ENCODE results near the gene PTGER2. TPM values are rescaled to one million over a fixed set of nuclear protein-coding genes. Genes with fewer than 3 reads are reported as not detected.

Gene PTGER2
- total RNA-seq, 2 donors from 2014 or later = not detected

DNA sequence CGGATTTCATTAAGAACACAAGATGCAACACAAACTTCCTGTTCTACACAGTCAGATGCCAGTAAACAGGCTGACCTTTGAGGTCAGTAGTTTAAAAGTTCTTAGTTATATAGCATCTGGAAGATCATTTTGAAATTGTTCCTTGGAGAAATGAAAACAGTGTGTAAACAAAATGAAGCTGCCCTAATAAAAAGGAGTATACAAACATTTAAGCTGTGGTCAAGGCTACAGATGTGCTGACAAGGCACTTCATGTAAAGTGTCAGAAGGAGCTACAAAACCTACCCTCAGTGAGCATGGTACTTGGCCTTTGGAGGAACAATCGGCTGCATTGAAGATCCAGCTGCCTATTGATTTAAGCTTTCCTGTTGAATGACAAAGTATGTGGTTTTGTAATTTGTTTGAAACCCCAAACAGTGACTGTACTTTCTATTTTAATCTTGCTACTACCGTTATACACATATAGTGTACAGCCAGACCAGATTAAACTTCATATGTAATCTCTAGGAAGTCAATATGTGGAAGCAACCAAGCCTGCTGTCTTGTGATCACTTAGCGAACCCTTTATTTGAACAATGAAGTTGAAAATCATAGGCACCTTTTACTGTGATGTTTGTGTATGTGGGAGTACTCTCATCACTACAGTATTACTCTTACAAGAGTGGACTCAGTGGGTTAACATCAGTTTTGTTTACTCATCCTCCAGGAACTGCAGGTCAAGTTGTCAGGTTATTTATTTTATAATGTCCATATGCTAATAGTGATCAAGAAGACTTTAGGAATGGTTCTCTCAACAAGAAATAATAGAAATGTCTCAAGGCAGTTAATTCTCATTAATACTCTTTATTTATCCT, 13.5 kb downstream of the PTGER2 start:
- Mint-ChIP-seq H3K4me1 (no peaks in the 10 kb centered on the region), H3K27me3 (ENCODE audit: insufficient read depth) (no peaks in the 10 kb centered on the region), H3K36me3 (ENCODE audit: low read depth) (no peaks in the 10 kb centered on the region), H3K9me3 (peaks cover 18% of the 10 kb centered on the region), H3K4me3 (no peak overlapping the region), H3K27ac (no peak overlapping the region)
- no peak overlapping the region for H3K4me3 ChIP-seq (ENCODE audit: low read length)
- 93 to 100% methylated on average over 2 to 4 of the region's 4 CpGs for WGBS, 2 experiments (ENCODE audit: insufficient coverage in 1 of 2, insufficient read length in 1 of 2)
- H3K27ac ChIP-seq (ENCODE audit: low read depth, low read length) = no peak overlapping the region
- H3K4me1 ChIP-seq (ENCODE audit: control insufficient read depth, insufficient read depth, low read length) = no peaks in the 10 kb centered on the region
- H3K9me3 ChIP-seq (ENCODE audit: control insufficient read depth, low read length) = no peaks in the 10 kb centered on the region
- no peaks in the 10 kb centered on the region for H3K27me3 ChIP-seq (ENCODE audit: control insufficient read depth, insufficient read depth, low read length, poor library complexity, severe bottlenecking)
- no peak for DNase-seq
- H3K36me3 ChIP-seq (ENCODE audit: control insufficient read depth, insufficient read depth, low read length) = no peaks in the 10 kb centered on the region
- H3K9ac ChIP-seq (ENCODE audit: extremely low read depth, low read length, poor library complexity, severe bottlenecking) = no peak overlapping the region
- TF ChIP-seq, protein P1, sequence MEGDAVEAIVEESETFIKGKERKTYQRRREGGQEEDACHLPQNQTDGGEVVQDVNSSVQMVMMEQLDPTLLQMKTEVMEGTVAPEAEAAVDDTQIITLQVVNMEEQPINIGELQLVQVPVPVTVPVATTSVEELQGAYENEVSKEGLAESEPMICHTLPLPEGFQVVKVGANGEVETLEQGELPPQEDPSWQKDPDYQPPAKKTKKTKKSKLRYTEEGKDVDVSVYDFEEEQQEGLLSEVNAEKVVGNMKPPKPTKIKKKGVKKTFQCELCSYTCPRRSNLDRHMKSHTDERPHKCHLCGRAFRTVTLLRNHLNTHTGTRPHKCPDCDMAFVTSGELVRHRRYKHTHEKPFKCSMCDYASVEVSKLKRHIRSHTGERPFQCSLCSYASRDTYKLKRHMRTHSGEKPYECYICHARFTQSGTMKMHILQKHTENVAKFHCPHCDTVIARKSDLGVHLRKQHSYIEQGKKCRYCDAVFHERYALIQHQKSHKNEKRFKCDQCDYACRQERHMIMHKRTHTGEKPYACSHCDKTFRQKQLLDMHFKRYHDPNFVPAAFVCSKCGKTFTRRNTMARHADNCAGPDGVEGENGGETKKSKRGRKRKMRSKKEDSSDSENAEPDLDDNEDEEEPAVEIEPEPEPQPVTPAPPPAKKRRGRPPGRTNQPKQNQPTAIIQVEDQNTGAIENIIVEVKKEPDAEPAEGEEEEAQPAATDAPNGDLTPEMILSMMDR (conservative IDR thresholded peaks at IDR 0.05) = no peak

DNA sequence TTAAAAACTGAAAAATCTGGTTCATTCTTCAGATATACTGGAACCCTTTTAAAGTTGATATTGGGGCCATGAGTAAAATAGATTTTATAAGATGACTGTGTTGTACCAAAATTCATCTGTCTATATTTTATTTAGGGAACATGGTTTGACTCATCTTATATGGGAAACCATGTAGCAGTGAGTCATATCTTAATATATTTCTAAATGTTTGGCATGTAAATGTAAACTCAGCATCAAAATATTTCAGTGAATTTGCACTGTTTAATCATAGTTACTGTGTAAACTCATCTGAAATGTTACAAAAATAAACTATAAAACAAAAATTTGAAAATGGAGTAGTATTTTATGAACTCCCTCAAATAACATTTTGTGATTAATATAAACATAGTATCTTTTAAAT, 14.2 kb downstream of the PTGER2 start:
- Histone ChIP-seq H3K36me3 (ENCODE audit: control insufficient read depth, insufficient read depth, low read length) (no peaks in the 10 kb centered on the region), H3K4me1 (ENCODE audit: control insufficient read depth, insufficient read depth, low read length) (no peaks in the 10 kb centered on the region), H3K4me3 (ENCODE audit: low read length) (no peak overlapping the region), H3K9me3 (ENCODE audit: control insufficient read depth, low read length) (no peaks in the 10 kb centered on the region), H3K9ac (ENCODE audit: extremely low read depth, low read length, poor library complexity, severe bottlenecking) (no peak overlapping the region), H3K27me3 (ENCODE audit: control insufficient read depth, insufficient read depth, low read length, poor library complexity, severe bottlenecking) (no peaks in the 10 kb centered on the region), H3K27ac (ENCODE audit: low read depth, low read length) (no peak overlapping the region)
- TF ChIP-seq, protein P1 (conservative IDR thresholded peaks at IDR 0.05) = no peak
- Mint-ChIP-seq H3K4me3 (no peak overlapping the region), H3K27ac (no peak overlapping the region), H3K4me1 (no peaks in the 10 kb centered on the region), H3K36me3 (ENCODE audit: low read depth) (no peaks in the 10 kb centered on the region), H3K9me3 (peaks cover 11% of the 10 kb centered on the region), H3K27me3 (ENCODE audit: insufficient read depth) (no peaks in the 10 kb centered on the region)
- no peak for DNase-seq

DNA sequence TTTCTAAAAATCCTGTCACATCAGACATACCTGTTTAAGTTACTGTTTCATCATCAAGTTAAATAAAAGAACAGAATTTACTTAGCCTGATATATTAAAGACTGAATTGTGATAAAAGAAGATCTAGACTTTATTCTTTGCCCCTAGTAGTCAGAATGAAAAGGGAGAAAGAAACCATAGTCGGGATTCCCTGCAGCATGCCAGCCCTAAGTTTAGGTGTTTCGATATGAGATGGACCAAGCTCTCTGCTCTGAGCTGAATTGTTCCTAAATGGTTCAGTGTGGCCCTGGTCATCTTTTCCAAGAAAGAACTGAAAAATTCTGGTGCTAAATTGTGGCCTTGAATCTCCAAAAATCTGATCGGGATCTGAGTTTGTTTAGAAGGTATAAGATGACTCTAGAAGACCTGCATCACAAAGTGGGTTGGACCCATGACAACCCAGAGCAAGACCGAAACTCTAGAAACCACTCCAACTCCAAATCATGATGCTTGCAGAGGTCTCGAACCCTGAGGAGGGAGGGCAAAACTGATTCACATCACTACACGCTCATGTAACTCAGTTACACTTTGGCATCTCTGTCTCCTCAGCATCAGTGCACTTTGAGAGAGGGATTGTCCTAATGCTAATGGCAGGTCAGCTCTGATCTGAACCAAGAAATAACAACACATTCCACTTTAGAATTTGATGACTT, 15.7 kb downstream of the PTGER2 start:
- Mint-ChIP-seq H3K27ac (no peak overlapping the region), H3K4me1 (no peaks in the 10 kb centered on the region), H3K4me3 (no peak overlapping the region), H3K9me3 (no peaks in the 10 kb centered on the region), H3K36me3 (ENCODE audit: low read depth) (no peaks in the 10 kb centered on the region), H3K27me3 (ENCODE audit: insufficient read depth) (no peaks in the 10 kb centered on the region)
- no peak overlapping the region for H3K27ac ChIP-seq (ENCODE audit: low read depth, low read length)
- no peaks in the 10 kb centered on the region for H3K27me3 ChIP-seq (ENCODE audit: control insufficient read depth, insufficient read depth, low read length, poor library complexity, severe bottlenecking)
- no peak overlapping the region for H3K9ac ChIP-seq (ENCODE audit: extremely low read depth, low read length, poor library complexity, severe bottlenecking)
- TF ChIP-seq, protein P1 (conservative IDR thresholded peaks at IDR 0.05) = no peak
- 70 to 96% methylated on average over 4 to 6 of the region's 6 CpGs for WGBS, 2 experiments (ENCODE audit: insufficient coverage in 1 of 2, insufficient read length in 1 of 2)
- DNase-seq = no peak
- H3K4me3 ChIP-seq (ENCODE audit: low read length) = no peak overlapping the region
- no peaks in the 10 kb centered on the region for H3K9me3 ChIP-seq (ENCODE audit: control insufficient read depth, low read length)
- no peaks in the 10 kb centered on the region for H3K36me3 ChIP-seq (ENCODE audit: control insufficient read depth, insufficient read depth, low read length)
- H3K4me1 ChIP-seq (ENCODE audit: control insufficient read depth, insufficient read depth, low read length) = no peaks in the 10 kb centered on the region
